Sigmoid colon (tissue), 4 donors: ENCODE results near the gene MON2.
"Not testable (repeated sequence)": the region's sequence is repeated elsewhere in the genome, so short reads cannot be mapped to it uniquely, and the experiment has no call there.

ENCODE experiments used
- CTCF ChIP-seq, 4 experiments: fragments of 450-650 bp in 3 of 4; fragments of 200-600 bp in 1 of 4; IDR thresholded peaks; one replicate each; pipeline ENCODE4 v1.5.1; 2016 to 2019; ENCODE audit warnings: antibody characterized with exemption in 4 of 4, mild to moderate bottlenecking in 3 of 4, moderate library complexity in 2 of 4
- EP300 ChIP-seq, 4 donors: sonication (generic); formaldehyde crosslinking; IDR thresholded peaks; one replicate each; pipeline ENCODE4 v1.6.1; 2017; ENCODE audit warnings: antibody characterized with exemption in 4 of 4

- TF ChIP-seq EP300, CTCF (IDR thresholded peaks at IDR 0.05): not testable (repeated sequence)
These were observed 92.7 kb downstream of the MON2 start for GRCh38 chr12:62559366-62559765.
